C4-2B (cell line): ENCODE data around the gene ICA1.

ENCODE experiments used
- H3K27ac ChIP-seq: fragments of 450-650 bp; 2 replicates; pipeline ENCODE4 v1.5.1; 2017
- CTCF ChIP-seq: fragments of 450-650 bp; conservative IDR thresholded peaks from 2 replicates; pipeline ENCODE4 v1.5.1; 2017; ENCODE audit warnings: mild to moderate bottlenecking
- ZFX ChIP-seq: fragments of 450-650 bp; IDR thresholded peaks from 2 replicates; pipeline ENCODE4 v1.6.1; 2017

Gene ICA1

DNA sequence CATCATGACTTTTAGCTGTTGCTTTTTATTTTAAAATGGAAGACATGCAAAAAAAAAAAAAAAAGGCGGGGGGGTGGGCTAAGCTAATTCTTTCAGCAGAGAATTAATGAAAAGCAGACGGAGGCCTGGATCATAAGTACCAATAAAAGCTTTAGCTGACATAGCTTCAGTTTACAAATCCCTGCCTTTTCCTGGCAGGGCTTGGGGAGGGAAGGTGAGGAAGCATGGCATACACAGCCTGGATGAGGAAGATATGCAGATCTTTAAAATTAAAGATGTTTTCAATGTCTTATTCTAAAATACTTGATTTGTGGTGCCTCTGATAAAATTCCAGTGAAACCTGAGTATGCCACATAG is 57.0 kb downstream of the ICA1 start:
- TF ChIP-seq ZFX = no peak
- no peak for TF ChIP-seq CTCF
- H3K27ac ChIP-seq = no peak overlapping the region

- no peak overlapping the region for H3K27ac ChIP-seq
- TF ChIP-seq CTCF = no peak
- no peak for TF ChIP-seq ZFX
Observed at GRCh38 chr7:8204339-8205030, 57.5 kb downstream of the ICA1 start.

DNA sequence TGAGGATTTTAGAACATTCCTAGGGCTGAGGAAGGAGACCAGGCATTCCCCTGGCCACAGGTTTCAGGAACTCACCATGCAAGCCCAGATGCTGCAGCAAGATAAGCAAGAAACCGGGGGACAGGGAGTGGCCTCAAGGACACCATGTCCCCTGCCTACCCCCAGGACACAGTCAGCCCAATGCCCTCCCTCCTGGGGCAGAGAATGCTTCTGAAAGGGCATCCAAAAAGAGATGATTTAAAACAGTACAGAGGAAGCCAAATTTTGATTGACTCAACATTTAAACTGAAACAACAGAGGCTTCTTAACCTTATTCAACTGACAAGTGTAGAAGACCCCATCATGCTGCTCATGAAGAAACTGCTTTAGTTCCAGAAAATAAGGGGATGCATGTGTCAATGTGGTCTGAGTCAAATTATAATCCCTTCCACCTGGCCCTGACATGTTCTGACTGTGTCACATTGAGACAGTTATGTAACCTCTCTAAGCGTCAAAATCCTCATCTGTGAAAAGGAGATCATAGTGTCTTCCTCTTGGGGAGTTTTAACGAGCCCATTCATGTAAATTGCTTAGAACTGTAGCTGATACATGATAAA is 60.0 kb downstream of the ICA1 start:
- H3K27ac ChIP-seq = no peak overlapping the region
- TF ChIP-seq ZFX = no peak
- TF ChIP-seq CTCF = no peak

DNA sequence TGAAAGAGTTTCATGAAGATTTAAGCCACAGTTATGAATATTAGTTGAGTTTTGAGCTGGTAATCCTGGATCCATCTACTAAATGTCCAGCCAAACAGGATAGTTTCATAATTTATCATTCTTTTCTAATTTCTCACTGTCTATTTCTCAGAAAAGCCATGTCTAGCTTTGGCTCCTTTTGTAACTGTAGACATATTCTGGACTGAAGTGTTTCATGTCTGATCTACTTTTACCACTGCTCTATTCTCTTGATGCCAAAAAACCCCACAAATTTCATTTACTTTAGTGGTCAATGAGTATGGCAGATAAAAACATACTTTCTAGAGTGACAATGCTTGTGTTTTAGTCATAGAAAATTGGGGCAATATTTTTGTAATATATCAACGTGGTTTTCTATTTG is 61.2 kb downstream of the ICA1 start:
- H3K27ac ChIP-seq = no peak overlapping the region
- TF ChIP-seq ZFX (no peak), CTCF (no peak)

DNA sequence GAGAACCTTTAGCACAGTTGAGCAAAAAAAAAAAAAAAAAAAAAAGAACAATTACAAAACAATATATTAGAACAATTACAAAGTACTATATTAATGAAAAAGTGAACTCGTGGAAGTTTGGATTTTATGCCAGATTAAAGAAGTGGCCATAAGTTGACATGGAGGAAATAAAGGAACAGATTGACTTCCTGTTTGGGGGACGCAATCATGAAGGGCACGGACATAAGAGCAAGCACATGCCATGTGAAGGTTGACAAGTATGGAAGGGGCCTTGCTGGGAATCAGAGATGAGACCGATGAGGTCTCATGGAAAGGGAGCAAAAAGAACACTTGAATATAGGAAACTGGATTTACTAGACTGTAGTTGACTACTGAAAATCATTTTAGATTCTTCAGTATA is 61.7 kb downstream of the ICA1 start:
- no peak overlapping the region for H3K27ac ChIP-seq
- TF ChIP-seq CTCF (no peak), ZFX (no peak)

DNA sequence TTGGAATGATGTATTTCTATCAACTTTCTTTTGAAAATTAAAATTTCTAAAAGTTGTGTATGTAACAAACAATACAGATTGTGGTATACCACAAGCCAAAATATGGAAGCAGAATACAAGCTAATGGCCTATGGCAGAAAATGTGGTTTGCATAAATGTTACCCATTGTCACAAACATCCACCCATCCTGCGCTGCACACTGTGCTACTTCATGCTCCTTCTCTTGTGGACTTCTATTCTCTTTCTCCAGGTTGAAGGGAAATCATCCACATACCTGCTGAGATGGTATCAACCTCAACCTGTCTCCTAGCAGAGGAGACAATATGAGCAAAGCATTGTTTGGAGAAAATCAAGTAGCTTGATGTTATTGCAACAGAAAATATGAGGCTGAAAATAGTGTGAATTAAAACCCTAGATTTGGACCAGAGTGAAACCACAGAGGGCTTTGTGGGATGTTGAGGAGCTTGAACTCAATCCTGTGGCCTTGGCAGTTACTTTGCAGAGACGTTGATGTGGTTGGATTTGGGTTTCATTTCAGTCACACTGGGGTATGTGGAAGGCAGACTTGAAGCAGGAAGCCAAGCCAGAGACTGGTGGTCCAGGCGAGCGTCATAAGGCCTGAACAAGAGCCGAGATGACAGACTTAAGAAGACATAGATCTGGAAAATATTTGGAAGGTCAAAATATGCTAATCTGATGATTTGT is 63.8 kb downstream of the ICA1 start:
- no peak overlapping the region for H3K27ac ChIP-seq
- TF ChIP-seq ZFX (no peak), CTCF (no peak)

DNA sequence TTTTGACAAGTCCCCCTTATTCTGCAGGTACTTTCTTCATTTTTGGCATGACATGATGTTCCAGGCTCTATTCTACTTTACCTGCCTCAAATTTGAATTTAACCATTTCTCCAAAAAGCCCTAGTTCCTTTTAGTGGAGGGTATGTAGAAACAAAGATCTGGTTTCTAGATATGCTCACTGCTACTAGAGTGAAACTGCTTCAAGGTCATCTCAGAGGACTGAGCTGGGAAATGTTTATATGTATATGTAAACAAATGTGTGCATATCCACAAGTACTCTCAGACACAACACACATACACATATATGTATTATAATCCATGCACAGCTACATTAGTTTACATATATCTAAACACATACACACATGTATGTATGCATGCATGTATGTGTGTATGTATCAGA is 69.1 kb downstream of the ICA1 start:
- TF ChIP-seq CTCF (no peak), ZFX (no peak)
- H3K27ac ChIP-seq = no peak overlapping the region
